HG03354 (cell line): Measurements from ENCODE around the gene SDR39U1.

Source experiments
- ATAC-seq: cut with Tn5 transposase; IDR thresholded peaks from one replicate; pipeline ENCODE4 v1.9.1; 2021; ENCODE audit warnings: mild to moderate bottlenecking; ENCODE audit not compliant: unreplicated experiment, poor library complexity, severe bottlenecking

The SDR39U1 gene

GRCh38 chr14:24430682-24431568 is 11.7 kb downstream of the SDR39U1 start:
- peak; percentile 45 for ATAC-seq

- ATAC-seq: peak; percentile 59
Observed at GRCh38 chr14:24430143-24430681, 12.4 kb downstream of the SDR39U1 start.

- peak; percentile 86 for ATAC-seq
Observed at GRCh38 chr14:24429395-24430142, 13.0 kb downstream of the SDR39U1 start, which contains the start of the genes CBLN3 and KHNYN. Gene CBLN3, minus strand, starts transcription at chr14:24429668. Its CDS starts 614 bp downstream, at chr14:24429054. Gene KHNYN, plus strand, starts transcription at chr14:24429954. Its CDS starts 777 bp downstream, at chr14:24430731.

GRCh38 chr14:24428628-24429394 is 13.8 kb downstream of the SDR39U1 start:
- no peak for ATAC-seq

GRCh38 chr14:24427537-24428508 is 14.8 kb downstream of the SDR39U1 start:
- ATAC-seq: no peak

GRCh38 chr14:24426912-24427536 is 15.6 kb downstream of the SDR39U1 start:
- no peak for ATAC-seq

- ATAC-seq: no peak
Observed at GRCh38 chr14:24426150-24426911, 16.2 kb downstream of the SDR39U1 start.

GRCh38 chr14:24425704-24426103 is 16.9 kb downstream of the SDR39U1 start:
- ATAC-seq: no peak

- ATAC-seq: no peak
Observed at GRCh38 chr14:24422694-24423601, 19.6 kb downstream of the SDR39U1 start.

- ATAC-seq: no peak
Observed at GRCh38 chr14:24422261-24422660, 20.3 kb downstream of the SDR39U1 start.

- no peak for ATAC-seq
Observed at GRCh38 chr14:24418492-24418873, 24.1 kb downstream of the SDR39U1 start.

- ATAC-seq: no peak
Observed at GRCh38 chr14:24417832-24418491, 24.6 kb downstream of the SDR39U1 start.

- no peak for ATAC-seq
Observed at GRCh38 chr14:24416932-24417619, 25.5 kb downstream of the SDR39U1 start.

GRCh38 chr14:24416254-24416931 is 26.2 kb downstream of the SDR39U1 start:
- no peak for ATAC-seq
